Astrocyte of the hippocampus (primary cell): ENCODE measurements around the gene MAS1.
A peak's percentile ranks its signal among the peaks of the same experiment; 100 is the strongest.
"Not testable (repeated sequence)": the region's sequence is repeated elsewhere in the genome, so short reads cannot be mapped to it uniquely, and the experiment has no call there.

ENCODE experiments used
- DNase-seq: peaks from one replicate; pipeline ENCODE4 v3.0.0; 2011; ENCODE audit warnings: low read depth, low spot score

The MAS1 gene

GRCh38 chr6:159890792-159891191 is at the start of gene MAS1:
MAS1 (plus strand) TSS chr6:159890988; CDS start chr6:159906956, 15,968 bp downstream.
- no peak for DNase-seq

DNA sequence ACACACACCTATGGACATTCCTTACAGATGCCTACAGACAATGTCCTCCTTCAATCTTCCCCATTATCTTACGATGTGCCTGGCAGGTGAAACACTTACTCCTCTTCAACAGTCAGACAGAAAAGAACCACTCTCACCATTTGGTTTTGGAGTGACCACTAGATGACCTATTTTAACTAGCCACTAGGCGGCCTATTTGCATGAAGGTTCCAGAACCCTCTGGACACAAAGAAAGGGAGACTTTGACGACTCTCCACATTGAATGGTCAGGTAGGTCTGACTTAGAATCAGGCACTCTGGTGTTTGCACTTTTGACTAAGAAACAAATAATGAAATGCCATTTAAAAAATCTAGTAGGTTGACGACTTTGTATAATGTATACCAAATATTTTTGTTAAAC is 48.8 kb upstream of the MAS1 start:
- no peak for DNase-seq

- no peak for DNase-seq
Measured at GRCh38 chr6:159844737-159845645, 45.8 kb upstream of the MAS1 start.

DNA sequence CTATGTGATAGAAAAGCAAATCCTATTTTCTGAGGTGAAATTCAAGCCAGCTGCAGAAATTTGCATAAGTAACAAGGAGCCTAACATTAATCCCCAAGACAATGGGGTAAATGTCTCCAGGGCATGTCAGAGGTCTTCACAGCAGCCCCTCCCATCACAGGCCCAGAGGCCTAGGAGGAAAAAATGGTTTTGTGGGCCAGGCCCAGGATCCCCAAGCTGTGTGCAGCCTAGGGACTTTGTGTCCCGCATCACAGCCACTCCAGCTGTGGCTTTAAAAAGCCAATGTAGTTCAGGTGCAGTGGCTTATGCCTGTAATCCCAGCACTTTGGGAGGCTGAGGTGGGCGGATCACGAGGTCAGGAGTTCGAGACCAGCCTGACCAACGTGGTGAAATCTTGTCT is 42.2 kb upstream of the MAS1 start:
- not testable (repeated sequence) for DNase-seq

DNA sequence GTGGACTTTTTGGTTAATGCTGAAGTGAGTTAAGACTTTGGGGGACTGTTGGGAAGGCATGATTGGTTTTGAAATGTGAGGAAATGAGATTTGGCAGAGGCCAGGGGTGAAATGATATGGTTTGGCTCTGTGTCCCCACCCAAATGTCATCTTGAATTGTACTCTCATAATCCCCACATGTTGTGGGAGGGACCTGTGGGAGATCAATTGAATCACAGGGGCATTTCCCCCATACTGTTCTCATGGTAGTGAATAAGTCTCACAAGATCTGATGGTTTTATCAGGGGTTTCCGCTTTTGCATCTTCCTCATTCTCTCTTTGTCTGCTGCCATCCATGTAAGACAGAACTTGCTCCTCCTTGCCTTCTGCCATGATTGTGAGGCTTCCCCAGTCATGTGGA is 40.9 kb upstream of the MAS1 start:
- DNase-seq: not testable (repeated sequence)

DNA sequence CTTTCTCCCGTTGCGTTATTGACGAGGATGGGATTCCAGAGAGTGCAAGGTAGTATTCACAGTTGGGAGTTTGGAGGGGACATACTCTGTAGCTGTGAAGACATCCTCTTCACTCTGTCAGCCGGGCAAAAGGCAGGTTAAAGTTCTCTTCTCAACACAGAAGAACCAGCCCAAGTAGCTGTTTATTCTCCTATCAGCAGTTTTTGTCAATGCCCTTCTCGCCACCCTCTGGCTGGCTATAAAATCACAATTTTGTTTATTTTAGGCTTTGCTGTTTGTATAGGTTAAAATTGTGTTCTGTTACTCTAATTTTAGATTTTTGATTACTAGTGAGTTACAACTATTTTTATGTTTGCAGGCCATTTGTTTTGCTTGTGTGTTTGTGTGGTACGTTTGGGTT is 37.9 kb upstream of the MAS1 start:
- DNase-seq: no peak

- DNase-seq: no peak
Measured at GRCh38 chr6:159853754-159854153, 37.0 kb upstream of the MAS1 start.

GRCh38 chr6:159854959-159855358 is 35.8 kb upstream of the MAS1 start:
- DNase-seq: no peak

DNA sequence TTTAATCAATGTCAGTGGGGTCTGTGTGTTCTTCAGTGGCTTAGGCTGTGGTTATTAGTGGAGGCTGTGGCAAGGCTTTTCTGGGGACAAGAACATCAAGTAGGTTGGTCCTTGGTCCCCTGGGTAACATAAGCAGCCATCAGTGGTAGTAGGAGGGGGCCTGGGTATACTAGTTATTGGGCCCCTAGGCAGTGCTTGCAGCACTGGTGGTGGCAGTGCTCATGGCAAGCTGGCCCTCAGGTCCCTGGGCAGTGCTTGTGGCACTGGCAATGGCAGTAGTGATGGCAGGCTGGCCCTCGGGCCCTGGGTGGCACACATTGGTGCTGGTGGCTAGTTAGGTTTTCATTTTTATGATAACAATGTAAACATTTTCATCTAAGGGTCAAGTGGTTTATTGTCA is 32.5 kb upstream of the MAS1 start:
- DNase-seq: no peak

- DNase-seq: no peak
Measured at GRCh38 chr6:159860482-159860881, 30.3 kb upstream of the MAS1 start.

- DNase-seq: no peak
Measured at GRCh38 chr6:159862103-159862502, 28.7 kb upstream of the MAS1 start.

DNA sequence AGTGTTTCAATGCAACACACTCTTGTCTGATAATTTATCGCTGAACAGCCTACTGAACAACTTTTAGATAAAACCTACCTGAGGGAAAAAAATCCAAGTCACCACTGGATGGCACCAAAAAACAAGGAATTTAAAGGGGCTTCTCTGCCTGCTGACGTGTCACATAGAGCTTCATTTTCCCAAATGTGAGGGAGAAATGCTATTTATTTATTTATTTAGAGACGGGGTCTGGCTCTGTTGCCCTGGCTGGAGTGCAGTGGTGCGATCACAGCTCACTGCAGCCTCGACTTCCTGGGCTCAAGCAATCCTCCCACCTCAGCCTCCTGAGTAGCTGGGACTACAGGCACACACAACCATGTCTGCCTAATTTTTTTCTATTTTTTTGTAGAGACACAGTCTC is 27.4 kb upstream of the MAS1 start:
- peak; percentile 81 for DNase-seq

GRCh38 chr6:159865226-159865920 is 25.4 kb upstream of the MAS1 start:
- no peak for DNase-seq

DNA sequence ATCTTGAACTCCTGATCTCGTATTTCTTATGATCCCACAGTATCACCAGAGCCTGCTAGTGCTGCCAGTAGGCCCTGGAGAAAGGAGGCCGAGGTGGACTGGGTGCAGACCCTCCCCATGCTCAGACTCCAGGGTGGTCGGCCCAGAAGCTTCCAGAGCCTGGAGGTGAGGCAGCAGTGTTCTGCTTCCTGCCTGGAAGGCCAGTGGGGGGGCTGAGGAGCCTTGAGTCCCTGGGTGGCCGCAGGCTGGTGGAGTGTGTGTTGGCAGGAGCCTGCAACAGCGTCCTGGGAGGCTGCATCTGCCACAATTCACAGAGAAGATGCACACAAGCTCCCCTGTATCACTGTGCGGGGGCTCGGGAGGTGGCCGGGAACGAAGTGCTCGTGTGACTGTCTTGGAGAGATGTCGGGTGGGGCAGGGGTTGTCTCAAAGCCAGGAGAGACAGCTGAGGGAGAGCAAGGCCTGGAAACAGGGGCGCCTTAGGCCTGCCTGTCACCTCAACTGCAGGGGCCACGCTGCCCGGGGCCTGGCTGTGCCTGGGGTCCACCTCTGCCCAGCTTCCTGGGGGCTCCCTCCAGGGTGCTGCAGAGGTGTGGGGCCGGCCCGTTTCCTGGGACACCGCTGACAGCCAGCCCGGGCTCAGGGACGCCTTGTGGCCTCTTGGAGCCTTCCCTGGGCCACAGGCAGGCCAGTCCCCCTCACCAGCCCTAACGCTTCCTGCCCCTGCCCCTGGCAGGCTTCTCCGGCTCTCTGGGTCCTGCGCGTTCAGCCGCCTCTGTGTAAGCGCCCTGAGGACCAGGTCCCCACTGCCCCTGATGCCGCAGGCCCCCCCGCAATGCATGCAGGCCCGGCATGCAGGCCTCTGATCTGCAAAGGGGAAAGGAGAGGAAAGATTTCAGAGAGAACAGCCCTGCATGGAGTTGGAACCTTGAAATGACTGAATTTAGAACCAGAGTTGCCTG is 24.2 kb upstream of the MAS1 start:
- DNase-seq: no peak

DNA sequence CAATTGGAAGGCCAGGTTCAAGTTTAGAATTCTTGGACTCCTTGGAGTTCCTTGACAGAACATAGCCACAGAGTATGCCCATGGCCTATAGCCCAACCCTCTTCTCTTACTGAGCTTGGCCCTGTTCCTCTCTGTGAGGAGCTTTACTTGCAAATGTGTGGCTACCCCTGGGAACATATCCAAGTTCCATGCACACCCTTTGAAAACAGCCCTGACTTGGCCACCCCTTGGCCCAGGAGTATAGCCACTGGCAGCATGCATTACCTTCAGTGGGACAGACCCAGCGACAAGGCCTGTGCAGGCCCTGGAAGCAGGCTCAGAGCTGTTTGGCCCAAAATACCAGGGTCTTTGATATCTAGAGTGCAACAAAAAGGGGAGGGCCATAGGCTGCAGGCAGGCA is 19.5 kb upstream of the MAS1 start:
- DNase-seq: peak; percentile 89

GRCh38 chr6:159871906-159872305 is 18.9 kb upstream of the MAS1 start:
- DNase-seq: peak; percentile 8

DNA sequence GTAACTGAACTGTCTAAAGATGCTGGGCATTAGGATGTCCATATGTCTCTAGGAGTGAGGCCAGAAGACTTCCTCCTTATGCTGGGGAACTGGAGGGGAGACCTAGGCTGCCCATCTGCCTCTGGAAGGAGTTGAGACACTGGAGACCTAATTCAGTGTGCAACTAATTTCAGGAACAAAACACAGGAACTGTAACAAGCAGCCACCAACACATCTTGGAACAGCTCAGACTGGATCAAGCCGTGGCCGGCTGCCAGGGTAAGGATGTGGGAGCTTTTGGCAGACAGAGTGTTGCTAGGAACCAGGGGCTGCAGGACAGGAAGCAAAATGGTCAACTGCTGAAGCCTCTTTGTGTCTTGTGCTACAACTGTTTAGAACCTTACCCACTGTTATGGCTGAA is 16.4 kb upstream of the MAS1 start:
- DNase-seq: peak; percentile 79

- no peak for DNase-seq
Measured at GRCh38 chr6:159875194-159875593, 15.6 kb upstream of the MAS1 start.

DNA sequence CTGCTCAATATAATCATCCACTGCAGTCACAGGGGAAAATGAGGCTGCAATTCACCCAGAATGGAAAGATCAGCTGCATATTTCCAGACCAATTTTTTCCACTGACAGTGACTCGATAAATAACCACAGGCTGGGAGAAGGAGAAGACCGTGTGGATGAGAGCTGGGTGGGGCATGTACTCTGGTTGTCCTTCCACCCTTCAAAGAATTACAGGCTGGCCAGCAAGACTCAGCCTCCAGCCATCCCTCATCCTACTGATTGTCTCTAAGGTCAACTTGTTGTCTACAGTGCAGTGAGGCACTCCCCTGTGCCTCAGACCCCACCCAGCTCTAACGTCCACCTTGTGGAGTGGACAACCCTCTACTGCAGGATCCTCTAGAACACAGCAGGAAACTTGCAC is 14.5 kb upstream of the MAS1 start:
- no peak for DNase-seq

- no peak for DNase-seq
Measured at GRCh38 chr6:159877256-159877808, 13.5 kb upstream of the MAS1 start.

GRCh38 chr6:159878341-159878740 is 12.4 kb upstream of the MAS1 start:
- DNase-seq: no peak

GRCh38 chr6:159879856-159880255 is 10.9 kb upstream of the MAS1 start:
- DNase-seq: no peak
